Measurements from ENCODE around the gene CX3CR1.

- TF ChIP-seq CTCF (tag by site-specific recombination; IDR thresholded peaks at IDR 0.05) (no peak), KLF10 (tag by site-specific recombination; IDR thresholded peaks at IDR 0.05) (no peak), ZNF274 (IDR thresholded peaks at IDR 0.05; ENCODE audit: low read length) (no peak), ZNF274 (tag by site-specific recombination; IDR thresholded peaks at IDR 0.05; ENCODE audit: borderline replicate concordance) (no peak), ZNF23 (tag by site-specific recombination; IDR thresholded peaks at IDR 0.05; ENCODE audit: borderline replicate concordance) (no peak), ZNF426 (tag by site-specific recombination; IDR thresholded peaks at IDR 0.05) (no peak), BCL11A (tag by site-specific recombination; IDR thresholded peaks at IDR 0.05; ENCODE audit: low read depth) (no peak), PRDM4 (tag by site-specific recombination; IDR thresholded peaks at IDR 0.05) (no peak), ZNF571 (tag by site-specific recombination; IDR thresholded peaks at IDR 0.05) (no peak), ZNF223 (tag by site-specific recombination; IDR thresholded peaks at IDR 0.05) (no peak), ZNF416 (tag by site-specific recombination; IDR thresholded peaks at IDR 0.05) (no peak)
- TF ChIP-seq, protein P1, sequence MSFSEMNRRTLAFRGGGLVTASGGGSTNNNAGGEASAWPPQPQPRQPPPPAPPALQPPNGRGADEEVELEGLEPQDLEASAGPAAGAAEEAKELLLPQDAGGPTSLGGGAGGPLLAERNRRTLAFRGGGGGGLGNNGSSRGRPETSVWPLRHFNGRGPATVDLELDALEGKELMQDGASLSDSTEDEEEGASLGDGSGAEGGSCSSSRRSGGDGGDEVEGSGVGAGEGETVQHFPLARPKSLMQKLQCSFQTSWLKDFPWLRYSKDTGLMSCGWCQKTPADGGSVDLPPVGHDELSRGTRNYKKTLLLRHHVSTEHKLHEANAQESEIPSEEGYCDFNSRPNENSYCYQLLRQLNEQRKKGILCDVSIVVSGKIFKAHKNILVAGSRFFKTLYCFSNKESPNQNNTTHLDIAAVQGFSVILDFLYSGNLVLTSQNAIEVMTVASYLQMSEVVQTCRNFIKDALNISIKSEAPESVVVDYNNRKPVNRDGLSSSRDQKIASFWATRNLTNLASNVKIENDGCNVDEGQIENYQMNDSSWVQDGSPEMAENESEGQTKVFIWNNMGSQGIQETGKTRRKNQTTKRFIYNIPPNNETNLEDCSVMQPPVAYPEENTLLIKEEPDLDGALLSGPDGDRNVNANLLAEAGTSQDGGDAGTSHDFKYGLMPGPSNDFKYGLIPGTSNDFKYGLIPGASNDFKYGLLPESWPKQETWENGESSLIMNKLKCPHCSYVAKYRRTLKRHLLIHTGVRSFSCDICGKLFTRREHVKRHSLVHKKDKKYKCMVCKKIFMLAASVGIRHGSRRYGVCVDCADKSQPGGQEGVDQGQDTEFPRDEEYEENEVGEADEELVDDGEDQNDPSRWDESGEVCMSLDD (tag by site-specific recombination; IDR thresholded peaks at IDR 0.05) = no peak
- TF ChIP-seq, protein P2, sequence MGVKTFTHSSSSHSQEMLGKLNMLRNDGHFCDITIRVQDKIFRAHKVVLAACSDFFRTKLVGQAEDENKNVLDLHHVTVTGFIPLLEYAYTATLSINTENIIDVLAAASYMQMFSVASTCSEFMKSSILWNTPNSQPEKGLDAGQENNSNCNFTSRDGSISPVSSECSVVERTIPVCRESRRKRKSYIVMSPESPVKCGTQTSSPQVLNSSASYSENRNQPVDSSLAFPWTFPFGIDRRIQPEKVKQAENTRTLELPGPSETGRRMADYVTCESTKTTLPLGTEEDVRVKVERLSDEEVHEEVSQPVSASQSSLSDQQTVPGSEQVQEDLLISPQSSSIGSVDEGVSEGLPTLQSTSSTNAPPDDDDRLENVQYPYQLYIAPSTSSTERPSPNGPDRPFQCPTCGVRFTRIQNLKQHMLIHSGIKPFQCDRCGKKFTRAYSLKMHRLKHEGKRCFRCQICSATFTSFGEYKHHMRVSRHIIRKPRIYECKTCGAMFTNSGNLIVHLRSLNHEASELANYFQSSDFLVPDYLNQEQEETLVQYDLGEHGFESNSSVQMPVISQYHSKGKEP (tag by site-specific recombination; IDR thresholded peaks at IDR 0.05) = no peak
Measured at GRCh38 chr3:39279745-39280517, at the start of gene CX3CR1.
